CD1c-positive myeloid dendritic cell (primary cell): ENCODE results near the gene APOBEC3H.
A peak's percentile ranks its signal among the peaks of the same experiment; 100 is the strongest.
"Not testable (repeated sequence)": the region's sequence is repeated elsewhere in the genome, so short reads cannot be mapped to it uniquely, and the experiment has no call there.

Source experiments
- DNase-seq: peaks from one replicate; pipeline ENCODE4 v3.0.0-alpha.2; 2016; ENCODE audit errors: extremely low spot score

Gene APOBEC3H

DNA sequence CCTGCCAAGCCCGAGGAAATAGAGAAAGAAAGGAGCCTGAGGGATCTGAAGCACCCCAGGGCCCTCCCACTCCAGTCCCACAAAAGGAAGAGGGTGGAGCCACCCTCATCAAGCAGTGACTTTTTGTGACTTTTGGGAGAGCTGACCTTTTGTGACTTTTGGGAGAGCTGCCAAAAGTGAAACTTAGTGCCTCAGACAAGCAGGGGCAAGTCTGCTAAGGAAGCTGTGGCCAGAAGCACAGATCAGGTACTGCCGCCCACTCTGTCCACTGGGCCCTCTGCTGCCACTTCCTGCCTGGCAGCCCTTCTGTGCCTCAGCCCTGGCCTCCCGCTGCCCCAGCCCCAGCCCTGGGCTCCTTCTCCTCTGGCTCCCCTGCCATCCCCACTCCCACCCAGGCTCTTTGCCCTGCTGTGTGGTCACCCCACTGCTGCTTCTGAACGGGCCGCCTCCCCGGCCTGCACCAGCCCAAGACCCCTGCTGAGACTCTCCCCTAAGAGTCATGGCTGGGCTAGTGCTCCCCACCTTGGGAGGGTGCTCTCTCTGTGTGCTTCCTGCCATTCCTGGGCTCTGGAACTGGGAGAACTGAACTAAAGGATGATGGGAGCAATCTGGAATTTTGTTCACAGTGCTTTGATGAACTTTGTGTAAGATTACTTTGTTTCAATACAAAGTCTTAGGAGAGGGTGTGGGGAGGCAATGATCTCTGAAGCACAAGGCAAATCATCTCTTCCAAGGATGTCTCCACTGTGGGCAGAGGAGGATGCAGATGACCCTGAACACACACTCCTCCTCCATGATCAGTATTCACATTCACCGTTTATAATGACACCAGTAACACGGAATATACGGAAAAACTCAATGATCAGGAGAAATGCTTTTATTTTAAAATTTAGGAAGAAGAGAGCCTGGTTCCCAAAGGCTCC is at the start of gene APOBEC3H:
Gene APOBEC3H, plus strand, starts transcription at position 147 of the 923 bp plus-strand sequence. CDS start 3,035 bp downstream, outside the sequence.
- peak; percentile 79 for DNase-seq

DNA sequence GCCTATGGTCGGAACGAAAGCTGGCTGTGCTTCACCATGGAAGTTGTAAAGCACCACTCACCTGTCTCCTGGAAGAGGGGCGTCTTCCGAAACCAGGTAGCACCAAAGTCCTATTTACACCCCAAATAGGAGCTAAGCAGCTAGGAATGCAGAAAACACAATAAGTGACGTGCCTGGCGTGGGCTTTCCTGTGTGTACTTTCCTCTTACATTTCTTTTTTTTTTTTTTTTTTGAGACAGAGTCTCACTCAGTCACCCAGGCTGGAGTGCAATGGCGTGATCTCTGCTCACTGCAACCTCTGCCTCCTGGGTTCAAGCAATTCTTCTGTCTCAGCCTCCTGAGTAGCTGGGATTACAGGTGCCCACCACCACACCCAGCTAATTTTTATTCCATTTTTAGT is 47.6 kb upstream of the APOBEC3H start:
- not testable (repeated sequence) for DNase-seq

DNA sequence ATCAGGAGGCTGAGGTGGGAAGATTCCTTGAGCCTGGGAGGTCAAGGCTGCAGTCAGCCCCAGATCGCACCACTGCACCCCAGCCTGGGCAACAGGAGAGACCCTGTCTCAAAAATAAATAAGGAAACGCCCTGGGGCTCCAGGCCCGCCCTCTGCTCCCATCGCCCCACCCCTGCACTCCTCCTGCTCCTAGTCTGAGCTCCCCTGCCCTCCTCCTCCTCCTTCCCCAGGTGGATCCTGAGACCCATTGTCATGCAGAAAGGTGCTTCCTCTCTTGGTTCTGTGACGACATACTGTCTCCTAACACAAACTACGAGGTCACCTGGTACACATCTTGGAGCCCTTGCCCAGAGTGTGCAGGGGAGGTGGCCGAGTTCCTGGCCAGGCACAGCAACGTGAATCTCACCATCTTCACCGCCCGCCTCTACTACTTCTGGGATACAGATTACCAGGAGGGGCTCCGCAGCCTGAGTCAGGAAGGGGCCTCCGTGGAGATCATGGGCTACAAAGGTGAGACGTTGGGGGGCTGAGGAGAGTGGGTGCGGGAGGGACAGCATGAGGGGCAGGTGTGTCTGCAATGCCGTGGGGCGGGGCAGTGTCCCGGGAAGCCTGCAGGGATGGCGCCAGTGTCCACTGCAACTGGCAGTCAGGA is 45.1 kb upstream of the APOBEC3H start:
- DNase-seq = not testable (repeated sequence)

DNA sequence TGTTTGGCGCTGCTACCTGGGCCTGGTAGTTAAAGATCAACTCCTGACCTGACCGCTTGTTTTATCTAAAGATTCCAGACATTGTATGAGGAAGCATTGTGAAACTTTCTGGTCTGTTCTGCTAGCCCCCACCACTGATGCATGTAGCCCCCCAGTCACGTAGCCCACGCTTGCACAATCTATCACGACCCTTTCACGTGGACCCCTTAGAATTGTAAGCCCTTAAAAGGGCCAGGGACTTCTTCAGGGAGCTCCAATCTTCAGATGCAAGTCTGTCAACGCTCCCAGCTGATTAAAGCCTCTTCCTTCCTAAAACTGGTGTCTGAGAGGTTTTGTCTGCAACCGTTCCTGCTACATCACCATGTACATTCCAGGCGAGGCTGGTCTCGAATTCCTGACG is 41.4 kb upstream of the APOBEC3H start:
- DNase-seq = no peak

GRCh38 chr22:39061290-39061689 is 35.8 kb upstream of the APOBEC3H start:
- DNase-seq = not testable (repeated sequence)

DNA sequence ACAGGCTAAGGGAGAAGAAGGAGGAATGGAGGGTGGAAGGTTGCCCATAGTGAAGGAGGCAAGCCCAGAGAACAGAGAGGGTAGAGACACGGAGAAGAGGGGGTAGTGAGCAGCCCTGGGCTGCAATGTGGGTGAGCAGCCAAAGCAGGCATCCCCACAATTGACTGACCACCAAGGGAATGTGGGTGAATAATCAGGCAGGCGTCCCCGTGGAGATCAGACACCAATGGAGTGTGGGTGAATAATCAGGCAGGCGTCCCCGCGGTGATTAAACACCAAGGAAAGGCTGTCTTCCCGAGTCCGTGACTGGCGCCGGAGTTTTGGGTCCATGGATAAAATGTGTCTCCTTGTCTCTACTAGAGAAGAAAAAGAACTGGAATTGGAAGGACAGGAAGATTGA is 35.1 kb upstream of the APOBEC3H start:
- DNase-seq = not testable (repeated sequence)

- DNase-seq = not testable (repeated sequence)
Observed at GRCh38 chr22:39063904-39064303, 33.1 kb upstream of the APOBEC3H start.

GRCh38 chr22:39066442-39067276 is 30.4 kb upstream of the APOBEC3H start:
- DNase-seq = not testable (repeated sequence)

DNA sequence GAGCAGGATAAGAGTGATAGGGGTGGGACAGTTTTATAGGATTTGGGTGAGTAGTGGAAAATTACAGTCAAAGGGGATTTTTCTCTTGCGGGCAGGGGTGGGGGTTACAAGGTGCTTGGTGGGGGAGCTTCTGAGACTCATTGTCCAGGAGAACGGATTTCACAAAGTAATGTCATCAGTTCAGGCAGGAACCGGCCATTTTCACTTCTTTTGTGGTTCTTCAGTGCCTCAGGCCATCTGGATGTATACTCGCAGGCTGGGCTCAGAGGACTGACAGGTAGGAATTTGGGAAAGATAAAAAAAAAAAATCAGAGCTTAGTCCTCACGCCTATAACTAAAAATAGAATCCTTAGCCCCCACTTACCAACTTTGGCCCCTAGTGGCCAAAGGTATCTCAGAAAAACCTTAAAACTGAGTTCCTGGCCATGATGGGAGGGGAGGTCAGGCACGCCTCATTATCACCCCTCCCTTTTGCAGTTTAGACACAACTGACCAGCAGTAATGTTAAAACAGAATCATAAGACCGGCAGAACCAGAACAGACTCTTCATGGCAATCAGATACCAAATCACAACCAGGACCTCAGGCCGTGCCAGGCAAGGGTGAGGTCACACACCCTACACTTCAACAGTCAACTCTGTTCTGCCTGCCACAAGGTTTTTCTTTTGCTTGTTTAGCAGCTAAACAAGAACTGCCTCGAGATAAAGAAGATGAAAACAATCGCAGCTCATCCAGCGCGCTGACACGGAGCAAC is 28.8 kb upstream of the APOBEC3H start:
- no peak for DNase-seq

- DNase-seq = no peak
Observed at GRCh38 chr22:39070186-39070585, 26.9 kb upstream of the APOBEC3H start.

DNA sequence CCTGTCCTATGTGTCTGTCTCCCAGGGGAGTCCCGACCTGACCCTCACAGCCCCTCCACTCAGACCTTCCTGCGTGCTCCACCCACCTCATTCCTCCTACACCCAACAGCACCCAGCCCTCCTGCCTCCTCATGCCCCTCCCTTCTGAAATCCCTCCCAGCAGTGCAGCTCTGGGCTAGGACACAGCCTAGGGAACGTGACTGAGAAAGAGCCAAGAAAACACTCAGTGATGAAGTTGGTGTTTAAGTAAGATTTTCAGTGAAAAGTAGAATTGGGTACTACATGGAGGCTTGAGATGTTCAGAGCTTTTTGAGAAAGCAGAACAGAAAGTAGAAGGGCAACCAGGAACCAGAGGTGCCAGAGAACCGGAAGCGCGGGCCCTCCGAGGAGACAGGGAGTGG is 24.5 kb upstream of the APOBEC3H start:
- not testable (repeated sequence) for DNase-seq

DNA sequence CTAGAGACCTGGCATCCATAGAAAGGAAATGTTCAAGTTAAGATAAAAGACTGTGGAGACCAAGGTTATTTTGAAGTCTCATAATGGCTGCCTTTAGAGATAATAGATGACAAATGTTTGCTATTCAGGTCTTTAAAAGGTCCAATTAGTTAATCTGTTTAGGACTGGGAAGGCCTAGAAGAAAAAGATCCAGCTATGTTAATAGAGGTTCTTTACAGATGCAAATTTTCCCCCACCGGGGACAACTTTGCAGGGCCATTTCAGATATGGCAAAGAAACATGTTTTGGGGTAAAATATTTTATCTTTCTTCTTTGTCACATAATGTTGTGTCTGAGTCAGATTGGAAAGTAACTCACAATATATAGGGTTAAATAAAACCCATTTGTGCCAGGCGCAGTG is 23.1 kb upstream of the APOBEC3H start:
- no peak for DNase-seq

GRCh38 chr22:39076155-39077025 is 20.7 kb upstream of the APOBEC3H start:
- not testable (repeated sequence) for DNase-seq

DNA sequence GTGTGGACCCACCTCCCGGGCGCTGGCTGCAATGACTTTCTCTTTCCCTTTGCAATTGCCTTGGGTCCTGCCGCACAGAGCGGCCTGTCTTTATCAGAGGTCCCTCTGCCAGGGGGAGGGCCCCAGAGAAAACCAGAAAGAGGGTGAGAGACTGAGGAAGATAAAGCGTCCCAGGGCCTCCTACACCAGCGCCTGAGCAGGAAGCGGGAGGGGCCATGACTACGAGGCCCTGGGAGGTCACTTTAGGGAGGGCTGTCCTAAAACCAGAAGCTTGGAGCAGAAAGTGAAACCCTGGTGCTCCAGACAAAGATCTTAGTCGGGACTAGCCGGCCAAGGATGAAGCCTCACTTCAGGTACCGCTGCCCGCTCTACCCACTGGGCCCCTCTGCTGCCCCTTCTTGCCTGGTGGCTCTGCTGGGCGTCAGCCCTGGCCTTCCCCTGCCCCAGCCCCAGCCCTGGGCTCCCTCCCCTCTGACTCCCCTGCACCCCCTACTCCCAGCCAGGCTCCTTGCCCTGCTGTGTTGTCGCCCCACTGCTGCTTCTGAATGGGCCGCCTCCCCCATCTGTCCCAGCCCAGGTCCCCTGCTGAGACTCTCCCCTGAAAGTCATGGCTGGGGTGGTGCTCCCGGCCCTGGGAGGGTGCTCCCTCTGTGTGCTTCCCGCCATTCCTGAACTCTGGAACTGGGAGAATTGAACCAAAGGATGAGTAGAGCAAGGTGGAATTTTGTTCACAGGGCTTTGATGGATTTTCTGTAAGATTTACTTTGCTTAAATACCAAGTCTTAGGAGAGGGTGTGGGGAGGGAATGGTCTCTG is 19.8 kb upstream of the APOBEC3H start, which contains the start of gene APOBEC3G:
Gene APOBEC3G, plus strand, starts transcription at position 250 of the 815 bp plus-strand sequence. Its CDS starts 87 bp downstream, at position 337.
- peak; percentile 74 for DNase-seq

DNA sequence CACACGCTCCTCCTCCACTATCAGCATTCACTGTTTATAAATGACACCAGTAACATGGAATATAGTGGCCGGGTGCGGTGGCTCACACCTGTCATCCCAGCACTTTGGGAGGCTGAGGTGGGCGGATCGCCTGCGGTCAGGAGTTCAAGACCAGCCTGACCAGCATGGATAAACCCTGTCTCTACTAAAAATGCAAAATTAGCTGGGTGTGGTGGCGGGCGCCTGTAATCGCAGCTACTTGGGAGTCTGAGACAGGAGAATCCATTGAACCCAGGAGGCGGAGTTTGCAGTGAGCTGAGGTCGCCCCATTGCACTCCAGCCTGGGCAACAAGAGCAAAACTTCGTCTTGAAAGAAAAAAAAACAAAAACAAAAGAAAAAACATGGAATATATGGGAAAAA is 19.1 kb upstream of the APOBEC3H start:
- not testable (repeated sequence) for DNase-seq

- DNase-seq = no peak
Observed at GRCh38 chr22:39078329-39078728, 18.7 kb upstream of the APOBEC3H start.

DNA sequence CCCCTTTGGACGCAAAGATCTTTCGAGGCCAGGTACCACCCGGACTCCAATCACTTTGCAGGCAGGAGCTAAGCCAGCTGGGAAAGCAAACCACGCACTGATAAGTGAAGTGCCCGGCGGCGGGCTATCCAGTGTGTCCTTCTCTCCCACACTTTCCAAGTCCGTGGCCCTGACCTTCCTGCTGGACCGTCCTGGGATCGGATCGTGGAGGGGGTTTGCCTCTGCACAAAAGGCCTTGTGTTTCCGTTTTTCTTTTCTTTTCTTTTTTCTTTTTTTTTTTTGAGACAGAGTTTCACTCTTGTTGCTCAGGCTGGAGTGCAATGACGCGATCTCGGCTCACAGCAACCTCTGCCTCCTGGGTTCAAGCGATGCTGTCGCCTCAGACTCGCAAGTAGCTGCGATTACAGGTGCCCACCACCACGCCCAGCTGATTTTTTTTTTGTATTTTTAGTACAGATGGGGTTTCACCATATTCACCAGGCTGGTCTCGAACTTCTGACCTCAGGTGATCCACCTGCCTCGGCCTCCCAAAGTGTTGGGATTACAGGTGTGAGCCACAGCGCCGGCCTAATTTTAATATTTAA is 17.9 kb upstream of the APOBEC3H start:
- not testable (repeated sequence) for DNase-seq

- DNase-seq = no peak
Observed at GRCh38 chr22:39080052-39080762, 16.8 kb upstream of the APOBEC3H start.
